ENCODE data around the gene USP3. TPM values are rescaled to one million over a fixed set of nuclear protein-coding genes. Genes with fewer than 3 reads are reported as not detected.

USP3 gene
- total and polyA plus RNA-seq, 2 donors (not counting 3 experiments of a cell fraction or from before 2014, with no cell fraction given), result 18.8 to 52.4 TPM

- no peak overlapping the region for H3K4me3 ChIP-seq (replicated peaks in 1 of 3; ENCODE audit: insufficient read depth in 1 of 3, low read depth in 1 of 3, low read length in 3 of 3)
- FAIRE-seq (no peak), DNase-seq (ENCODE audit: low read depth, low spot score) (no peak)
- peaks cover 15% of the 10 kb centered on the region for H3K4me1 ChIP-seq (ENCODE audit: control insufficient read depth, extremely low read depth, insufficient read depth, low read length)
- no peak overlapping the region for H2AFZ ChIP-seq (ENCODE audit: low read depth, low read length)
- H3K9ac ChIP-seq (replicated peaks; ENCODE audit: extremely low read depth, insufficient read depth, low read length), result no peak overlapping the region
- dilution Hi-C loops (cut with MboI; ENCODE audit: extremely low pct_ligation_motif_present, low sequenced_read_pairs), result no loop called here
- BruUV-seq (replicated peaks), result no TSS peak
- TF ChIP-seq CTCF (IDR thresholded peaks at IDR 0.05; ENCODE audit: extremely low read depth in 1 of 2, insufficient read depth in 1 of 2, low read depth in 1 of 2, low read length in 2 of 2), result no peak
- TF ChIP-seq MAX (IDR thresholded peaks at IDR 0.05; ENCODE audit: insufficient read depth, insufficient read length), result no peak
- no peaks in the 10 kb centered on the region for H3K9me3 ChIP-seq (replicated peaks; ENCODE audit: control insufficient read depth, insufficient read depth, low read length)
- no peak overlapping the region for H3K4me2 ChIP-seq (ENCODE audit: insufficient read depth, low read length)
- H3K36me3 ChIP-seq (ENCODE audit: control insufficient read depth in 2 of 2, extremely low read depth in 1 of 2, insufficient read depth in 2 of 2, low read length in 2 of 2), result peaks cover 0 to 3% of the 10 kb centered on the region in 2 experiments
- intact Hi-C loops (cut with micrococcal nuclease), result no loop called here
- H4K20me1 ChIP-seq (replicated peaks; ENCODE audit: control insufficient read depth, extremely low read depth, insufficient read depth, low read length), result no peaks in the 10 kb centered on the region
- H3K27me3 ChIP-seq (ENCODE audit: control insufficient read depth in 2 of 2, insufficient read depth in 2 of 2, low read length in 2 of 2), result no peaks in the 10 kb centered on the region
- ChIA-PET POLR2A (no interaction called here), CTCF (no interaction called here)
- H3K9me1 ChIP-seq (replicated peaks; ENCODE audit: control insufficient read depth, extremely low read depth, insufficient read depth, low read length), result no peaks in the 10 kb centered on the region
- peaks cover 16% of the 10 kb centered on the region for H3K79me2 ChIP-seq (ENCODE audit: control insufficient read depth, insufficient read depth, low read length)
- no peak overlapping the region for H3K27ac ChIP-seq (ENCODE audit: insufficient read depth, low read depth, low read length)
Observed at GRCh38 chr15:63555507-63555906, 51.1 kb downstream of the USP3 start.

- intact Hi-C loops (cut with micrococcal nuclease), result no loop called here
- dilution Hi-C loops (cut with MboI; ENCODE audit: extremely low pct_ligation_motif_present, low sequenced_read_pairs), result no loop called here
- H3K4me1 ChIP-seq (ENCODE audit: control insufficient read depth, extremely low read depth, insufficient read depth, low read length), result peaks cover 15% of the 10 kb centered on the region
- POLR2A ChIA-PET, result interaction anchor here (0.6 kb wide), 1 partner anchor 258 kb away, joined by 5 read pairs; no protein-coding TSS in a partner anchor
- no peaks in the 10 kb centered on the region for H3K27me3 ChIP-seq (ENCODE audit: control insufficient read depth in 2 of 2, insufficient read depth in 2 of 2, low read length in 2 of 2)
- DNase-seq (ENCODE audit: low read depth, low spot score) (no peak), FAIRE-seq (no peak)
- H3K27ac ChIP-seq (ENCODE audit: insufficient read depth, low read depth, low read length), result no peak overlapping the region
- no peaks in the 10 kb centered on the region for H3K9me3 ChIP-seq (replicated peaks; ENCODE audit: control insufficient read depth, insufficient read depth, low read length)
- peaks cover 3 to 4% of the 10 kb centered on the region in 2 experiments for H3K36me3 ChIP-seq (ENCODE audit: control insufficient read depth in 2 of 2, extremely low read depth in 1 of 2, insufficient read depth in 2 of 2, low read length in 2 of 2)
- H3K9ac ChIP-seq (replicated peaks; ENCODE audit: extremely low read depth, insufficient read depth, low read length), result no peak overlapping the region
- CTCF ChIA-PET, result interaction anchor here (1.0 to 1.2 kb wide), 2 partner anchors 47 to 90 kb away, joined by 3 to 4 read pairs; no protein-coding TSS in a partner anchor
- H3K9me1 ChIP-seq (replicated peaks; ENCODE audit: control insufficient read depth, extremely low read depth, insufficient read depth, low read length), result no peaks in the 10 kb centered on the region
- no peak overlapping the region for H2AFZ ChIP-seq (ENCODE audit: low read depth, low read length)
- no peaks in the 10 kb centered on the region for H4K20me1 ChIP-seq (replicated peaks; ENCODE audit: control insufficient read depth, extremely low read depth, insufficient read depth, low read length)
- H3K4me2 ChIP-seq (ENCODE audit: insufficient read depth, low read length), result no peak overlapping the region
- no TSS peak for BruUV-seq (replicated peaks)
- no peak for TF ChIP-seq GATA2 (IDR thresholded peaks at IDR 0.05; ENCODE audit: insufficient read depth, insufficient read length, low read depth, low read length)
- no peak for TF ChIP-seq POLR2AphosphoS5 (IDR thresholded peaks at IDR 0.05; ENCODE audit: insufficient read depth, low read depth, low read length)
- TF ChIP-seq JUN (IDR thresholded peaks at IDR 0.05; ENCODE audit: borderline replicate concordance, insufficient read depth, insufficient read length, low read depth), result no peak
- no peak for TF ChIP-seq MAX (IDR thresholded peaks at IDR 0.05; ENCODE audit: insufficient read depth, insufficient read length)
- TF ChIP-seq EZH2 (IDR thresholded peaks at IDR 0.05; ENCODE audit: borderline replicate concordance, low read depth, low read length, severe bottlenecking), result no peak
- no peak for TF ChIP-seq CTCF (IDR thresholded peaks at IDR 0.05; ENCODE audit: extremely low read depth in 1 of 2, insufficient read depth in 1 of 2, low read depth in 1 of 2, low read length in 2 of 2)
- no peak for TF ChIP-seq POLR2A (IDR thresholded peaks at IDR 0.05; ENCODE audit: low read depth, low read length)
- TF ChIP-seq FOS (IDR thresholded peaks at IDR 0.05; ENCODE audit: borderline replicate concordance, insufficient read depth, low read length), result no peak
- TF ChIP-seq MYC (IDR thresholded peaks at IDR 0.05; ENCODE audit: low read depth, low read length), result no peak
- H3K79me2 ChIP-seq (ENCODE audit: control insufficient read depth, insufficient read depth, low read length), result peaks cover 19% of the 10 kb centered on the region
- H3K4me3 ChIP-seq (replicated peaks in 1 of 3; ENCODE audit: insufficient read depth in 1 of 3, low read depth in 1 of 3, low read length in 3 of 3), result no peak overlapping the region
Observed at GRCh38 chr15:63556246-63556645, 51.9 kb downstream of the USP3 start.

Measured in endothelial cell of umbilical vein (primary cell).